Keratinocyte (primary cell): ENCODE measurements around the gene LMNTD2. TPM values are rescaled to one million over a fixed set of nuclear protein-coding genes. Genes with fewer than 3 reads are reported as not detected.

ENCODE experiments used
- DNase-seq: peaks from one replicate; pipeline ENCODE4 v3.0.0-alpha.2; 2011; ENCODE audit warnings: low read depth, missing footprints, low spot score
- FAIRE-seq: peaks from 2 replicates; lab custom pipeline; 2011; peaks lifted over from hg19 to GRCh38; lab: Jason Lieb, UNC
- H2AFZ ChIP-seq: 2 replicates; pipeline ENCODE4 v1.6.0; 2012; ENCODE audit warnings: low read length, control low read depth, inconsistent platforms; ENCODE audit not compliant: control insufficient read depth
- H3K27ac ChIP-seq: 2 replicates; pipeline ENCODE4 v1.5.1; 2011; ENCODE audit warnings: low read length; ENCODE audit not compliant: control insufficient read depth, insufficient read depth
- H3K27me3 ChIP-seq: 3 replicates; pipeline ENCODE4 v1.6.0; 2011; ENCODE audit warnings: low read length; ENCODE audit not compliant: control insufficient read depth, insufficient read depth; ENCODE audit errors: extremely low read depth
- H3K36me3 ChIP-seq, 2 experiments: 2 replicates in 1 of 2; 3 replicates in 1 of 2; pipeline ENCODE4 v1.5.1; 2011; ENCODE audit warnings: low read length in 2 of 2, mild to moderate bottlenecking in 1 of 2; ENCODE audit not compliant: control insufficient read depth in 2 of 2, insufficient read depth in 2 of 2; ENCODE audit errors: extremely low read depth in 1 of 2
- H3K4me1 ChIP-seq: 3 replicates; pipeline ENCODE4 v1.5.1; 2011; ENCODE audit warnings: low read length; ENCODE audit not compliant: control insufficient read depth, insufficient read depth; ENCODE audit errors: extremely low read depth
- H3K4me2 ChIP-seq: 3 replicates; pipeline ENCODE4 v1.6.0; 2011; ENCODE audit warnings: low read depth, low read length; ENCODE audit not compliant: control insufficient read depth, insufficient read depth; ENCODE audit errors: extremely low read depth
- H3K4me3 ChIP-seq, 3 experiments: fragments of 200-600 bp in 1 of 3; sonication (generic) in 1 of 3; 2 replicates in 2 of 3; 3 replicates in 1 of 3; pipeline ENCODE4 v1.5.1; 2011 to 2016; ENCODE audit warnings: low read length in 3 of 3, mild to moderate bottlenecking in 3 of 3, control low read depth in 2 of 3, inconsistent platforms in 1 of 3, low read depth in 1 of 3, mixed read lengths in 1 of 3, mixed run types in 1 of 3, moderate library complexity in 1 of 3; ENCODE audit not compliant: control insufficient read depth in 2 of 3, insufficient read depth in 2 of 3; ENCODE audit errors: extremely low read depth in 1 of 3
- H3K79me2 ChIP-seq: 2 replicates; pipeline ENCODE4 v1.6.0; 2012; ENCODE audit warnings: low read length; ENCODE audit not compliant: control insufficient read depth, insufficient read depth
- H3K9ac ChIP-seq: 3 replicates; pipeline ENCODE4 v1.6.0; 2011; ENCODE audit warnings: low read length; ENCODE audit not compliant: control insufficient read depth, insufficient read depth; ENCODE audit errors: extremely low read depth
- H3K9me1 ChIP-seq: 3 replicates; pipeline ENCODE4 v1.6.0; 2011; ENCODE audit warnings: low read length; ENCODE audit not compliant: control insufficient read depth, insufficient read depth; ENCODE audit errors: extremely low read depth
- H3K9me3 ChIP-seq: 2 replicates; pipeline ENCODE4 v1.5.1; 2012; ENCODE audit warnings: low read depth, low read length; ENCODE audit not compliant: control insufficient read depth
- H4K20me1 ChIP-seq: 3 replicates; pipeline ENCODE4 v1.6.0; 2011; ENCODE audit warnings: low read length; ENCODE audit not compliant: control insufficient read depth, insufficient read depth; ENCODE audit errors: extremely low read depth
- CTCF ChIP-seq, 3 experiments: IDR thresholded peaks in 1 of 3; conservative IDR thresholded peaks in 1 of 3; optimal IDR thresholded peaks in 1 of 3; 2 replicates in 2 of 3; 3 replicates in 1 of 3; pipeline versions ENCODE3 to v1.5.1; 2011; ENCODE audit warnings: low read length in 3 of 3, mild to moderate bottlenecking in 3 of 3, moderate library complexity in 2 of 3, control low read depth in 1 of 3, inconsistent platforms in 1 of 3; ENCODE audit not compliant: insufficient read depth in 2 of 3; ENCODE audit errors: extremely low read depth in 1 of 3
- EZH2 ChIP-seq: IDR thresholded peaks from one replicate; pipeline ENCODE4 v1.6.1; 2012; ENCODE audit warnings: inconsistent platforms, mild to moderate bottlenecking, low read length, moderate library complexity
- dilution Hi-C: fragments of 300-500 bp; cut with MboI; formaldehyde crosslinking; loops from one replicate; pipeline ENCODE4 v1.7.0; 2020; ENCODE audit warnings: low sequenced_read_pairs; ENCODE audit not compliant: extremely low pct_ligation_motif_present
- polyA plus RNA-seq, 5 experiments: library from polyadenylated mRNA; depleted of rRNA in 3 of 5; stranded (reverse) in 3 of 5; stranded (forward) in 1 of 5; unstranded in 1 of 5; fragments of >200 nt; gene quantifications; 1 replicate in 1 of 5; 2 replicates in 3 of 5; 3 replicates in 1 of 5; pipeline versions ENCODE4 v1.2.1 to v1.2.3, GENCODE V29; 2011 to 2012; ENCODE audit warnings: missing spikeins in 2 of 5, low read depth in 1 of 5, low replicate concordance in 1 of 5

LMNTD2 gene
- polyA plus RNA-seq, 1 donor (not counting 4 experiments of a cell fraction or from before 2014, with no cell fraction given) = 1.2 TPM

- Histone ChIP-seq H3K79me2 (peaks cover 39% of the 10 kb centered on the region), H3K4me1 (peaks cover 39% of the 10 kb centered on the region), H3K9me1 (no peaks in the 10 kb centered on the region), H3K9ac (peak within 1 kb of the TSS; percentile 95), H3K4me2 (peak within 1 kb of the TSS; percentile 93), H3K27ac (peak within 1 kb of the TSS; percentile 95), H3K9me3 (no peaks in the 10 kb centered on the region), H4K20me1 (no peaks in the 10 kb centered on the region), H3K36me3 (peaks cover 8 to 15% of the 10 kb centered on the region in 2 experiments), H2AFZ (peak within 1 kb of the TSS; percentile 83), H3K27me3 (no peaks in the 10 kb centered on the region), H3K4me3 (peak within 1 kb of the TSS; percentile 78 to 94 (median 87))
- DNase-seq (peak; percentile 81), FAIRE-seq (no peak)
- TF ChIP-seq CTCF (optimal IDR thresholded peaks at IDR 0.05 in 1 of 3, IDR thresholded peaks at IDR 0.05 in 1 of 3, conservative IDR thresholded peaks at IDR 0.05 in 1 of 3; ENCODE audit: extremely low read depth in 1 of 3, insufficient read depth in 2 of 3, low read length in 3 of 3) (no peak), EZH2 (no peak)
- dilution Hi-C loops = no loop called here
Measured at GRCh38 chr11:506995-507726, 53.4 kb downstream of the LMNTD2 start, which contains the start of gene RNH1. RNH1 (minus strand) TSS chr11:507242; CDS start chr11:502162, 5,080 bp downstream.

- Histone ChIP-seq H3K9me1 (no peaks in the 10 kb centered on the region), H3K4me2 (peak overlapping the region; percentile 93), H3K27ac (peak overlapping the region; percentile 95), H2AFZ (peak overlapping the region; percentile 83), H3K4me1 (peaks cover 39% of the 10 kb centered on the region), H3K36me3 (peaks cover 13 to 17% of the 10 kb centered on the region in 2 experiments), H3K9ac (peak overlapping the region; percentile 95), H3K9me3 (no peaks in the 10 kb centered on the region), H3K27me3 (no peaks in the 10 kb centered on the region), H4K20me1 (no peaks in the 10 kb centered on the region), H3K4me3 (peak overlapping the region; percentile 78 to 94 (median 87)), H3K79me2 (peaks cover 42% of the 10 kb centered on the region)
- DNase-seq (peak; percentile 89), FAIRE-seq (peak; percentile 71)
- TF ChIP-seq EZH2 = no peak
- dilution Hi-C loops = no loop called here
Measured at GRCh38 chr11:506238-506994, 54.1 kb downstream of the LMNTD2 start.
